Measurements from ENCODE around the gene CDC25B.

The CDC25B gene

DNA sequence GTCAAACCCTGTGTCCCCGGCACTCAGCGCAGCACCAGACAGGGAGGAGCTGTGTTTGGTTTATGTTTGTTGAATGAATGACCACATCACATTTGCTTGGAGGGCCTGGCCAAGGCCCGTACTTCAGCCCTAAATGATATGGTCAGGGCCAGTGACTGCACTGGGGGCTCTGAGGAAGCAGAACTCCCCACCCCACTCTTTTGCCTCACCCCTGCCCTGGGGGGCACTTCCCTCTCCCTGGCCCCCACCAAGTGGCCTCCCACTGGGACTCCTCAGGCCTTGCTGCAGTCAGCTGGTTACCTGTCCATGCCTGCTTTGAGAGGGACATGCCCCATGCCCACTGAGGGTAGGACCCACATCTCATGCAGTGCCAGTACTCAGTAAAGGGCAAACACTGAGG is 31.5 kb upstream of the CDC25B start:
- H3K36me3 ChIP-seq (ENCODE audit: control insufficient read depth, insufficient read depth, low read length) = peaks cover 13% of the 10 kb centered on the region
- no peak overlapping the region for H3K4me3 ChIP-seq (ENCODE audit: extremely low read depth, insufficient read depth, low read length, poor library complexity, severe bottlenecking)
- 100% methylated on average over 2 of the region's 3 CpGs; no CpG with 5 or more reads in 1 of the 2 experiments for WGBS, 2 experiments (ENCODE audit: insufficient coverage in 2 of 2)
- H3K9me3 ChIP-seq (ENCODE audit: control insufficient read depth, low read length) = no peaks in the 10 kb centered on the region
- no peak overlapping the region for H3K27ac ChIP-seq (ENCODE audit: low read depth, low read length, severe bottlenecking)
- H3K4me1 ChIP-seq (ENCODE audit: control insufficient read depth, insufficient read depth, low read length, poor library complexity, severe bottlenecking) = peaks cover 13% of the 10 kb centered on the region

DNA sequence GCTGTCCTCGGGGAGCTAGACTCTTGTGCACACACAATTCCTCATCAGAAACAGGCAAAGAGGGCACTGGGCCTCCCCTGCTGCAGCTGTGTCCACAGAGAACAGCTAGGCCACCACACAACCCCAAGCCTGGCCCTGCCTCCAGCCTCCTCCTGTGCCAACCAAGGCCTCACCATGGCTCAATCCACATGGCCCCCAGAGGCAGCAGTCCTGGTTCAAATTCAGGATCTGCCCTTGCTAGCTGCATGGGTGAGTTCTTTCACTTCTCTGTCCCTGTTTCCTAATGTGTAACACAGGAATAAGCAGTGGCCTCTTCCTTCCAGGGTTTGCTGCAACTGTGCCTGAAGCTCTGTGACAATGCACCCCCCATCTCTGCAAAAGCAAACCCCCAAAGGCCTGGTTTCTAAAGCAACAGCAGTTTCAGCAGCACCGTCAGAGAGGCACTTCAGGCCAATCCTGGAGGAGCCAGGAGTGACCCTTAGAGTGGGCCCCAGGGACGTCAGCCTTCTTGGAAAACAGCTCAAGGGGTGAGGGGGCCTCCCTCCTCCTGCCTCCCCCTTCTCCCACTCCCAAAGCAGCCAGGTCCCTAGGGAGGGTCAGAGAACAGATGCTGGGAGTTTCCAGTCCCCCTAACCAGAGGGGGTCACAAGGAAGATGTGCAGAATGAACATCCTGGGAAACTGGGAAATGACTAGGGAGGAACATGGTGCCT is 30.8 kb upstream of the CDC25B start:
- WGBS, 2 experiments (ENCODE audit: insufficient coverage in 2 of 2) = 80 to 100% methylated on average over 1 to 2 of the region's 3 CpGs
- Histone ChIP-seq H3K9me3 (ENCODE audit: control insufficient read depth, low read length) (no peaks in the 10 kb centered on the region), H3K4me1 (ENCODE audit: control insufficient read depth, insufficient read depth, low read length, poor library complexity, severe bottlenecking) (peaks cover 13% of the 10 kb centered on the region), H3K27ac (ENCODE audit: low read depth, low read length, severe bottlenecking) (no peak overlapping the region), H3K36me3 (ENCODE audit: control insufficient read depth, insufficient read depth, low read length) (peaks cover 8% of the 10 kb centered on the region), H3K4me3 (ENCODE audit: extremely low read depth, insufficient read depth, low read length, poor library complexity, severe bottlenecking) (no peak overlapping the region)

DNA sequence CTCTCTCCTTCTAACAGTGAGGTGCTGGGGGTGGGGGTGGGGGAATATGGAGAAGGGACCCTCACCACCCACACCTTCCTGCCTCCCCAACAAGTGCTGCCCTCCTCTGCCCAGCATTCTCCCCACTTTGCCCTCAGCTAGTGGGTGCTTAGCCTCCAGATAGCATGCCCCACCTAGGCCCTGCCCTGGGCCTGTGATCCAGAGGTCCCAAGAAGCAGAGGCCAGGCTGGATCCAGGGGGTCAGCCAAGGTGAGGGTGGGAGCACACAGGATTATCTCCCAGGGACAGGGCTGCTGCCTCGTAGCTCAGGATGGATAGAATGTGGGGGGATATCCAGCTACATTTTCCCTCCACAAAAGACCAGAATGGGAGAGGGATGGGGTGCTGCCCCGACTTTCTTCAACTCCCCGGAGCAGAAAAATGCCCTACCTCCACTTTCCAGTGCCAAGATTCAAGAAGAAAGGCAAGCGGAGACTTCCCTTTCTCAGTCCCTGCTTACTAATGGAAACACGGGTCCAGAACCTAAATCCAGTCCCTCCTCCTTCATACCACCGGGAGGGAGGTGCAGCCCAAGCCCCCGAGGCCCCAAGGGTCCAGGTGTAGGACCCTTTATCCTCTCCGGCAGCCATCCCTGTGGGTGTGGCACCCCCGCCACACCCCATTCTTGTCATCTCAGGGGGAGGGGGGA is 29.5 kb upstream of the CDC25B start:
- Histone ChIP-seq H3K4me3 (ENCODE audit: extremely low read depth, insufficient read depth, low read length, poor library complexity, severe bottlenecking) (peak overlapping the region; percentile 70), H3K9me3 (ENCODE audit: control insufficient read depth, low read length) (no peaks in the 10 kb centered on the region), H3K36me3 (ENCODE audit: control insufficient read depth, insufficient read depth, low read length) (peaks cover 4% of the 10 kb centered on the region), H3K27ac (ENCODE audit: low read depth, low read length, severe bottlenecking) (no peak overlapping the region), H3K4me1 (ENCODE audit: control insufficient read depth, insufficient read depth, low read length, poor library complexity, severe bottlenecking) (peaks cover 13% of the 10 kb centered on the region)
- WGBS, 2 experiments (ENCODE audit: insufficient coverage in 2 of 2) = 70 to 100% methylated on average over 1 to 2 of the region's 9 CpGs

DNA sequence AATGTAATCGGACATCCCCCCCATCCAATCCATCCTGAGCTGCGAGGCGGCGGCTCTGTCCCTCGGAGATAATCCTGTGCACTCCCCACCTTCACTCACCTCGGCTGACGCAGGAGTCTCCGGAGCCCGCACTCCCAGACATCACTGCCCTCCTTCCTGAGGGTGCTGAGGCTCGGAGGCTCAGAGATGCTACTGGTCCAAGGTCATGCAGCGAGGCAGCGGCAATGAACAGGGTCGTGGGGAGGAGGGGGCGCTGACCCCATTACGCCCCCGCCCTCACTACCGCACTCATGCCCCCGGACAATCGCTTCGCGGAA is 29.0 kb upstream of the CDC25B start:
- no peaks in the 10 kb centered on the region for H3K9me3 ChIP-seq (ENCODE audit: control insufficient read depth, low read length)
- H3K36me3 ChIP-seq (ENCODE audit: control insufficient read depth, insufficient read depth, low read length) = no peaks in the 10 kb centered on the region
- WGBS, 2 experiments (ENCODE audit: insufficient coverage in 2 of 2) = 0% methylated on average over 6 to 18 of the region's 21 CpGs
- peaks cover 13% of the 10 kb centered on the region for H3K4me1 ChIP-seq (ENCODE audit: control insufficient read depth, insufficient read depth, low read length, poor library complexity, severe bottlenecking)
- no peak overlapping the region for H3K27ac ChIP-seq (ENCODE audit: low read depth, low read length, severe bottlenecking)
- peak overlapping the region; percentile 70 for H3K4me3 ChIP-seq (ENCODE audit: extremely low read depth, insufficient read depth, low read length, poor library complexity, severe bottlenecking)

DNA sequence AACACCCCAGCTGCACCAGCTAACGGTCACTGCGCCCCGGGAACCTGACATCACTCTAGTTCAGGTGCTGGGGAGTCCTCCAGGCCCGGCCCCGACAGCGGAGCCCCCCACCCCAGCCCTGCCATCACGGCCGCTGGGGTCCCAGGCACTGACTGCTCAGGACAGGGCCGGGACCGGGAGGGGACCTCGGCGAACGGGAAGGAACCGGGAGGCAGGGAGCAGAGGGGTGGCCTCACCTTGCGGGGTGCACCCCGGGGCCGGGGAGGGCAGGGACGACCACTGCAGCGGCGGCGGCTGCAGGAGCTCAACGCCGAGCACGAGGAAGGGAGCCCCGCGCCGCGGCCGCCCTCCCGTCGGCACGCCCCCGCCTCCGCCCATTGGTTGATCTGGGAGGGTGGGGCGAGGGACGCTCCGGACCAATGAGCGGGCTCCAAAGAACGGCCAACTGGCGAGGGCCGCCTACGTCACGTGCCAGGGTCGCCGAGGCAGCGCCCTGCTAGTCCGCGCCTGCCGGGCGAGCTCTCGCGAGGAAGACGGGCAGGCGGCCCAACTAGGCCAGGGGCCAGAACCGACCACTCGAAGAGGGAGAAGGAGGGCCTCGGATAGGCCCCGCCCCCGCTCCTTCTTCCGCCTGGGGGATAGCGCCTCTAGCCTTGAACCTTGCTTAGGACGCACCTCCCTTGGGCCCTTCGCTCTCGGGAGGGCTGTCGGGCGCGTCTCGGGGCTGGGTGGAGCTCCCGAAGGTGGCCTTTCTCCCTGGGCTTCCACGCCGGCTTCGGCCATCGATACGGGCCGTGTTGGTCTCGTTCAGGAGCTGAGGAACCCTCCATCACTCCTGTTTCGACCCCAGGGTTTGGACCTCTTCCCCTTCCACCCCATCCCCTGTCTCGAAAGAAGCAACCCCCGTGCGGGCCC is 28.4 kb upstream of the CDC25B start, which contains the start of gene ADISSP:
Gene ADISSP (minus strand): TSS at position 327 of the 915 bp plus-strand sequence. CDS start 7,653 bp downstream, outside the sequence.
- Histone ChIP-seq H3K27ac (ENCODE audit: low read depth, low read length, severe bottlenecking) (peak within 1 kb of the TSS; percentile 97), H3K36me3 (ENCODE audit: control insufficient read depth, insufficient read depth, low read length) (no peaks in the 10 kb centered on the region), H3K4me1 (ENCODE audit: control insufficient read depth, insufficient read depth, low read length, poor library complexity, severe bottlenecking) (peaks cover 13% of the 10 kb centered on the region), H3K9me3 (ENCODE audit: control insufficient read depth, low read length) (no peaks in the 10 kb centered on the region), H3K4me3 (ENCODE audit: extremely low read depth, insufficient read depth, low read length, poor library complexity, severe bottlenecking) (peak within 1 kb of the TSS; percentile 70)
- WGBS, 2 experiments (ENCODE audit: insufficient coverage in 2 of 2) = 1% methylated on average over 58 to 66 of the region's 80 CpGs

DNA sequence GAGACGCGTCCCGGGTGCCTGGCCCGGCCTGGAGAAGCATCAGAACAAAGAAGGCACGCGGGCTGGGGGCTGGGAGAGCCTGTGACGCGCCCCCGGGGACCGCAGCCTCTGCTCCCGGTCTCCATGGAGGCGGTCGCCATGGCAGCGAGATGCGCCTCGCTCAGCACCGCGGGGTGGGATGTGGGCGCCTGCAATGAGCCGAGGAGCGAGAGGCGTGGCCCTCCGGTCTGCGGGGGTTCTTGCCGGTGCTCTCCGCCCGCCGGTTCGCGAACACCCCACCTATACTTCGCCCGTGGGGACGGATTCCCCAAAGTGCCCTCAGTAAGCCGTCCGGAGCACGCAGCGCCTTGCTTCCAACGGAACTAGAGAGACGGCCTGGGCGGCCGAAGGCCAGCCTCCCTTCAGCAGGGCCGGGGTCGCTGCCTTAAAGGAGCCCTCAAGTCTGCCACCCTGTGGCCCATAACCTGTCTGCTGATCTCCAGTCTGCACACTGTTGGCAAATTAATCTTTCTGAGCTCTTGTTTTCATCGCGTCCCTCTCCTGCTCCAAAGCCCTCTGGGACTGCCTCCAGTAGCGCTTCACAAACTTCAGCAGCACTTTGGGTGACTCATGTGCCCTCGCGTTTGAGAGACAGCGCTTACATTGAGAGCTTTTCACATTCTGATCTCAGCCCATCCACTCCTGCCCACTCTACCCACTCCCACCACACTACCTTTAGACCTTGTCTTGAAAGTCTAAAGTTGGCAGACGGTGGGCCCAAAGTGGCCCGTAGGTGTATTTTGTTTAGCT is 27.6 kb upstream of the CDC25B start:
- H3K4me3 ChIP-seq (ENCODE audit: extremely low read depth, insufficient read depth, low read length, poor library complexity, severe bottlenecking) = peak overlapping the region; percentile 70
- H3K27ac ChIP-seq (ENCODE audit: low read depth, low read length, severe bottlenecking) = peak overlapping the region; percentile 97
- WGBS, 2 experiments (ENCODE audit: insufficient coverage in 2 of 2) = 1% methylated on average over 46 to 48 of the region's 51 CpGs
- H3K4me1 ChIP-seq (ENCODE audit: control insufficient read depth, insufficient read depth, low read length, poor library complexity, severe bottlenecking) = peaks cover 13% of the 10 kb centered on the region
- no peaks in the 10 kb centered on the region for H3K9me3 ChIP-seq (ENCODE audit: control insufficient read depth, low read length)
- H3K36me3 ChIP-seq (ENCODE audit: control insufficient read depth, insufficient read depth, low read length) = no peaks in the 10 kb centered on the region

DNA sequence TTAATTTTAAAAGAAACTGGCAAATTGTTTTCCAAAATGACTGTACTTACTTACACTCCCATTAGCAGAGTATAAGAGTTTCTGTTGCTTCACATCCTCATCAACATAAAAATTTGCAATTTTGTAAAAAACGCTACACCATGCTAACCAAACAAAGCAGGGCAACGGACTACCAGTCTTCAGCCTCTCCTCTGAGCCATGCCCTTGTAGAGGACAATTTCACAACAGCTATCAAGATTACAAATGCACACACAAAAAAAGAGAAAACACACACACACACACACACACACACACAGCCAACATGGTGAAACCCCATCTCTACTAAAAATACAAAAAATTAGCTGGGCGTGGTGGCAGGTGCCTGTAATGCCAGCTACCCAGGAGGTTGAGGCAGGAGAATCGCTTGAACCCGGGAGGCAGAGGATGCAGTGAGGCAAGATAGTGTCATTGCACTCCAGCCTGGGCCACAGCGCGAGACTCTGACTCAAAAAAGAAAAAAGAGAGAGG is 24.5 kb upstream of the CDC25B start:
- H3K9me3 ChIP-seq (ENCODE audit: control insufficient read depth, low read length) = no peaks in the 10 kb centered on the region
- no peaks in the 10 kb centered on the region for H3K36me3 ChIP-seq (ENCODE audit: control insufficient read depth, insufficient read depth, low read length)
- 84 to 86% methylated on average over 4 to 5 of the region's 7 CpGs for WGBS, 2 experiments (ENCODE audit: insufficient coverage in 2 of 2)
- no peak overlapping the region for H3K4me3 ChIP-seq (ENCODE audit: extremely low read depth, insufficient read depth, low read length, poor library complexity, severe bottlenecking)
- no peak overlapping the region for H3K27ac ChIP-seq (ENCODE audit: low read depth, low read length, severe bottlenecking)
- H3K4me1 ChIP-seq (ENCODE audit: control insufficient read depth, insufficient read depth, low read length, poor library complexity, severe bottlenecking) = peaks cover 8% of the 10 kb centered on the region

DNA sequence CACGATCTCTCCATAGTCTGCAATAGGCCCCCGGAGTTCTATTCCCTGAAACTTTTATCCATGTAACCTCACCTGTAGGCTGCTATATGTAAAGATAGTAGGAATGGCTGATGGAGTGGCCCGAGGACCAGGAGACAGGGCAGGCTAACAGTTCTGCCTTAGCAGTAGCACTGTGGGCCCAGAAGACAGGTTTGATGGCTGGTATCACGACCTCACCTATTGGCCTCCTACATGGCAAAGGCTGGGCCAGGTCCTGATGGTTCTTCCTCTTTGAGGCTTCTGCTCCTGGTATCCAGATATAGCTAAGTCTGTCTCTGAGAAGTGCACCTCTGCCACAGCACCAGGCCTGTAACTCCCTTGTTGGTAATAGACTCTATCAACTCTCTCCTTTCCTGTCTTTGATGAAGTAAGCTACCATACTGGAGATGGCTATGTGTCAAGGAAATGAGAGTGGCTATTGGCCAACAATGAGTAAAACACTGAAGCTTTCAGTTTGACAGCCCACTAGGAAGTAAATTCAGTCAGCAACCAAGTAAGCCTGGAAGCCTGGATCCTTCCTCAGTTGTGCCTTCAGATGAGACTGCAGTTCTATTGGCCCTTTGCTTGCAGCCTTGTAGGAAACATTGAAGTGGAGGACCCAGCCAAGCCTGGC is 20.5 kb upstream of the CDC25B start:
- Histone ChIP-seq H3K9me3 (ENCODE audit: control insufficient read depth, low read length) (no peaks in the 10 kb centered on the region), H3K4me3 (ENCODE audit: extremely low read depth, insufficient read depth, low read length, poor library complexity, severe bottlenecking) (no peak overlapping the region), H3K27ac (ENCODE audit: low read depth, low read length, severe bottlenecking) (no peak overlapping the region), H3K36me3 (ENCODE audit: control insufficient read depth, insufficient read depth, low read length) (no peaks in the 10 kb centered on the region), H3K4me1 (ENCODE audit: control insufficient read depth, insufficient read depth, low read length, poor library complexity, severe bottlenecking) (peaks cover 4% of the 10 kb centered on the region)
- WGBS, 2 experiments (ENCODE audit: insufficient coverage in 2 of 2) = 70 to 71% methylated on average over 1 to 2 of the region's 4 CpGs

DNA sequence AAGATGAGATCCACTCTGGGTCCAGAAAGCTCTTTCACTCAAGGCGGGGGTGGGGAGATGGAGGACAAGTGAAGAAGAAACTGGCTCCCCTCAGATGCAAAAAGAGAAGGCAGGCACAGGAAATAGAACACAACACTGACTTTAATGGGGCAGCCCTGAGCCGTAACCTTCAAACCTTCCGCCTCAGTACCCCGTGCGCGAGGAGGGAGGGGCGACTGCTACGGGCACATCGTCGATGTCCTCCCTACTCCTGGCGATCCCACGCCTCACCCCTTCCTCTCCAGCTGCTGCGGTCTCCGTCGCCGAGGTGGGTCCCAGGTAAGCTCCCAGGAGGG is 18.8 kb upstream of the CDC25B start:
- H3K4me3 ChIP-seq (ENCODE audit: extremely low read depth, insufficient read depth, low read length, poor library complexity, severe bottlenecking) = peak overlapping the region; percentile 30
- H3K36me3 ChIP-seq (ENCODE audit: control insufficient read depth, insufficient read depth, low read length) = peaks cover under 1% of the 10 kb centered on the region
- H3K4me1 ChIP-seq (ENCODE audit: control insufficient read depth, insufficient read depth, low read length, poor library complexity, severe bottlenecking) = peaks cover 4% of the 10 kb centered on the region
- 27 to 35% methylated on average over 8 to 14 of the region's 16 CpGs for WGBS, 2 experiments (ENCODE audit: insufficient coverage in 2 of 2)
- no peak overlapping the region for H3K27ac ChIP-seq (ENCODE audit: low read depth, low read length, severe bottlenecking)
- H3K9me3 ChIP-seq (ENCODE audit: control insufficient read depth, low read length) = no peaks in the 10 kb centered on the region

Measured in mesodermal cell (in vitro differentiated cells).